SK-N-SH (cell line): ENCODE data around the gene ROBO1. TPM values are rescaled to one million over a fixed set of nuclear protein-coding genes. Genes with fewer than 3 reads are reported as not detected.

Source experiments
- CTCF ChIA-PET: fragments of 300-600, 350-600 bp; formaldehyde crosslinking; extraction: SDS; loops from one replicate; lab custom pipeline; 2021; lab: Yijun Ruan, JAX
- POLR2A ChIA-PET: fragments of 350-600 bp; sonication (Branson Sonifier 250); formaldehyde crosslinking; extraction: SDS; loops from one replicate; lab custom pipeline; 2020; ENCODE audit warnings: antibody characterized with exemption, inconsistent platforms; lab: Yijun Ruan, JAX
- DNase-seq: peaks from one replicate; pipeline ENCODE4 v3.0.0; 2012
- H2AFZ ChIP-seq: fragments of 200-600 bp; sonication (generic); 2 replicates; pipeline ENCODE4 v1.8.1; 2016; ENCODE audit warnings: antibody characterized with exemption, mild to moderate bottlenecking, low read depth
- H3F3A ChIP-seq: fragments of 200-600 bp; sonication (generic); replicated peaks from 2 replicates; pipeline ENCODE3; 2016; ENCODE audit warnings: antibody characterized with exemption, mild to moderate bottlenecking; ENCODE audit not compliant: insufficient read depth
- H3K27ac ChIP-seq, 2 experiments: fragments of 200-500 bp in 1 of 2; fragments of 200-600 bp in 1 of 2; sonication (Bioruptor generic) in 1 of 2; sonication (generic), shearing (Covaris generic) in 1 of 2; 2 replicates each; pipeline versions ENCODE4 v1.5.1 to v1.6.1; 2014 to 2016; ENCODE audit warnings: low read depth in 2 of 2, inconsistent platforms in 1 of 2, low read length in 1 of 2, mild to moderate bottlenecking in 1 of 2, mixed read lengths in 1 of 2
- H3K27me3 ChIP-seq: fragments of 200-600 bp; sonication (generic), shearing (Covaris generic); 2 replicates; pipeline ENCODE4 v1.6.1; 2016; ENCODE audit warnings: mixed run types; ENCODE audit not compliant: insufficient read depth
- H3K36me3 ChIP-seq, 2 experiments: fragments of 200-500 bp in 1 of 2; fragments of 200-600 bp in 1 of 2; sonication (Bioruptor generic) in 1 of 2; sonication (generic) in 1 of 2; replicated peaks in 1 of 2; 2 replicates each; pipeline versions ENCODE3 to v1.5.1; 2014 to 2016; ENCODE audit warnings: low read length in 1 of 2, mild to moderate bottlenecking in 1 of 2; ENCODE audit not compliant: insufficient read depth in 2 of 2, control insufficient read depth in 1 of 2
- H3K4me1 ChIP-seq, 2 experiments: fragments of 200-500 bp in 1 of 2; fragments of 200-600 bp in 1 of 2; sonication (Bioruptor generic) in 1 of 2; sonication (generic), shearing (Covaris generic) in 1 of 2; 2 replicates each; pipeline versions ENCODE4 v1.5.1 to v1.6.1; 2014 to 2016; ENCODE audit warnings: low read depth in 1 of 2, low read length in 1 of 2, mixed run types in 1 of 2; ENCODE audit not compliant: insufficient read depth in 2 of 2, control insufficient read depth in 1 of 2
- H3K4me2 ChIP-seq: fragments of 200-600 bp; sonication (generic), shearing (Covaris generic); 2 replicates; pipeline ENCODE4 v1.6.1; 2017; ENCODE audit warnings: mixed run types
- H3K4me3 ChIP-seq, 2 experiments: fragments of 200-500 bp in 1 of 2; fragments of 200-600 bp in 1 of 2; sonication (Bioruptor generic) in 1 of 2; sonication (generic), shearing (Covaris generic) in 1 of 2; 2 replicates each; pipeline versions ENCODE4 v1.5.1 to v1.8.1; 2014 to 2016; ENCODE audit warnings: low read depth in 2 of 2, inconsistent platforms in 1 of 2, low read length in 1 of 2, mild to moderate bottlenecking in 1 of 2, mixed read lengths in 1 of 2, moderate library complexity in 1 of 2
- H3K79me2 ChIP-seq: fragments of 200-600 bp; sonication (generic); 2 replicates; pipeline ENCODE4 v1.8.1; 2017; ENCODE audit warnings: mild to moderate bottlenecking; ENCODE audit not compliant: insufficient read depth
- H3K9ac ChIP-seq: fragments of 200-600 bp; sonication (generic); 2 replicates; pipeline ENCODE4 v1.6.1; 2017; ENCODE audit warnings: mixed run types
- H3K9me2 ChIP-seq: fragments of 200-600 bp; sonication (generic); 2 replicates; pipeline ENCODE4 v1.6.1; 2017; ENCODE audit warnings: mixed run types
- H3K9me3 ChIP-seq: fragments of 200-600 bp; sonication (generic); 2 replicates; pipeline ENCODE4 v1.6.1; 2017; ENCODE audit warnings: mixed run types, mild to moderate bottlenecking, moderate library complexity
- H4K20me1 ChIP-seq: fragments of 200-600 bp; sonication (generic); 2 replicates; pipeline ENCODE4 v1.6.1; 2017; ENCODE audit warnings: mild to moderate bottlenecking, mixed run types; ENCODE audit not compliant: insufficient read depth
- CTCF ChIP-seq: fragments of 200-600 bp; sonication (generic); IDR thresholded peaks from 2 replicates; pipeline ENCODE4 v1.6.1; 2017; ENCODE audit warnings: antibody characterized with exemption, mild to moderate bottlenecking, moderate library complexity
- ELF1 ChIP-seq: IDR thresholded peaks from 2 replicates; pipeline ENCODE4 v1.4.0; 2012
- EP300 ChIP-seq, 2 experiments: IDR thresholded peaks; 2 replicates each; pipeline versions ENCODE4 v1.4.0 to v1.6.1; 2012; ENCODE audit warnings: borderline replicate concordance in 1 of 2, low read depth in 1 of 2, low read length in 1 of 2
- EZH2phosphoT487 ChIP-seq: fragments of 200-600 bp; sonication (generic); IDR thresholded peaks from 2 replicates; pipeline ENCODE4 v1.6.1; 2017; ENCODE audit warnings: low read depth, mixed run types, mild to moderate bottlenecking, antibody characterized with exemption, moderate library complexity, borderline replicate concordance
- FOXM1 ChIP-seq: IDR thresholded peaks from 2 replicates; pipeline ENCODE4 v1.4.0; 2012; ENCODE audit warnings: low read depth, mild to moderate bottlenecking
- GATA2 ChIP-seq: sonication (generic); formaldehyde crosslinking; IDR thresholded peaks from 2 replicates; pipeline ENCODE4 v1.5.0; 2020; ENCODE audit warnings: mild to moderate bottlenecking, missing genetic modification reagents
- IRF3 ChIP-seq: fragments of 150-350 bp; IDR thresholded peaks from 2 replicates; pipeline ENCODE4 v1.6.1; 2016; ENCODE audit warnings: mild to moderate bottlenecking, low read depth, low read length
- NFIC ChIP-seq: IDR thresholded peaks from 2 replicates; pipeline ENCODE4 v1.4.0; 2012; ENCODE audit warnings: borderline replicate concordance
- POLR2AphosphoS5 ChIP-seq: IDR thresholded peaks from 2 replicates; pipeline ENCODE4 v1.6.1; 2012; ENCODE audit warnings: low read depth, low read length
- REST ChIP-seq: IDR thresholded peaks from 2 replicates; pipeline ENCODE4 v1.6.1; 2012; ENCODE audit warnings: mild to moderate bottlenecking, low read depth, low read length, moderate library complexity
- USF1 ChIP-seq: IDR thresholded peaks from 2 replicates; pipeline ENCODE4 v1.4.0; 2012; ENCODE audit warnings: low read depth, borderline replicate concordance
- ZBTB33 ChIP-seq: IDR thresholded peaks from 2 replicates; pipeline ENCODE4 v1.4.0; 2012; ENCODE audit warnings: low read depth, borderline replicate concordance
- WGBS: methylation state at CpG from one replicate; pipeline ENCODE4 v1.1.6; 2017; ENCODE audit warnings: low lambda C conversion rate; 5-methylcytosine and 5-hydroxymethylcytosine counted together
- polyA plus RNA-seq, 3 experiments: library from polyadenylated mRNA; depleted of rRNA; stranded (reverse); fragments of >200 nt; gene quantifications; 2 replicates each; pipeline ENCODE4 v1.2.3, GENCODE V29; 2012

ROBO1 gene
- polyA plus RNA-seq, 1 of the 3 experiments (the other 2 are of a cell fraction), result 22.7 TPM

DNA sequence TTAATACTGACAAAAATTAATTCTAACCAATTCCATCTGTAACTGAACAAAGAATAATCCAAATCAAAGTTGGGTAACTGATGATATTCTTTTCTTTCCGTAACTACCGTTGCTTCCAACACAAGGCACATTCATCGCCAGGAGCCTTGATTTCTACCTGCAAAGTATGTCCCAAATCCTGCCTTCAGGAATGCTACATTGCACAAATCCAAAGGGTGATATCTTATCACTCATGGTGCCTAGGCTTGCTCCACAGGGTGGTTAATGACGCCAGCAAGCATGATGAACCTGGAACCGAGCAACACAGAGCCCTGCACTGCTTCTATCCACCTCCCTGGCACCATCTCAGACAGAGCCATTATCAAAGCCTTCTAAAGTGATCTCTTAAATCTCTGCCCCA, 772.7 kb downstream of the ROBO1 start:
- no peaks in the 10 kb centered on the region for H4K20me1 ChIP-seq
- H3K27me3 ChIP-seq, result no peaks in the 10 kb centered on the region
- TF ChIP-seq FOXM1, result no peak
- no peak for TF ChIP-seq CTCF
- TF ChIP-seq NFIC, result no peak
- TF ChIP-seq EZH2phosphoT487, result no peak
- no peak for TF ChIP-seq POLR2AphosphoS5
- no peak for TF ChIP-seq GATA2
- TF ChIP-seq REST, result no peak
- no peak for TF ChIP-seq USF1
- no peak for TF ChIP-seq EP300 (IDR thresholded peaks at IDR 0.05; ENCODE audit: borderline replicate concordance in 1 of 2, low read depth in 1 of 2, low read length in 1 of 2)
- no peak for TF ChIP-seq ZBTB33
- TF ChIP-seq ELF1, result no peak
- TF ChIP-seq IRF3, result no peak
- H3K36me3 ChIP-seq, result peaks cover 0 to 16% of the 10 kb centered on the region in 2 experiments
- H3K27ac ChIP-seq, result no peak overlapping the region
- peaks cover 15% of the 10 kb centered on the region; the same call in 1 of the 2 replicates for H3K9me3 ChIP-seq
- DNase-seq, result no peak
- H3K4me2 ChIP-seq, result no peak overlapping the region
- no peaks in the 10 kb centered on the region for H3K9me2 ChIP-seq
- H3F3A ChIP-seq, result peaks cover 3% of the 10 kb centered on the region
- no peak overlapping the region for H3K9ac ChIP-seq
- whole genome bisulfite sequencing, result 100% methylated on average over 4 of the region's 5 CpGs
- no peak overlapping the region for H2AFZ ChIP-seq
- ChIA-PET POLR2A (no interaction called here), CTCF (interaction anchor here (1.6 kb wide), 1 partner anchor 21 kb away, joined by 4 read pairs; no protein-coding TSS in a partner anchor)
- peaks cover 76% of the 10 kb centered on the region for H3K79me2 ChIP-seq
- peaks cover 0 to 10% of the 10 kb centered on the region in 2 experiments; a peak in 1 of 4 replicates for H3K4me1 ChIP-seq
- no peak overlapping the region for H3K4me3 ChIP-seq
